ENCODE measurements around the gene THEM5.

The THEM5 gene

GRCh38 chr1:151832318-151832980 lies 21.1 kb downstream of the THEM5 start:
- H3K4me2 ChIP-seq (ENCODE audit: low read depth, low read length) = no peak overlapping the region
- TF ChIP-seq EZH2phosphoT487 (IDR thresholded peaks at IDR 0.05; ENCODE audit: low read length) (no peak), EZH2 (optimal IDR thresholded peaks at IDR 0.05; ENCODE audit: low read depth, low read length) (no peak)

GRCh38 chr1:151831605-151832004 lies 21.9 kb downstream of the THEM5 start, which contains the start of gene RORC:
RORC (minus strand) TSS chr1:151831802; CDS start chr1:151831764, 38 bp downstream.
- H3K9me2 ChIP-seq (replicated peaks; ENCODE audit: insufficient read depth, low read length) = no peaks in the 10 kb centered on the region
- no peak within 1 kb of the TSS; the same call in 1 of the 2 replicates for H3K27ac ChIP-seq (ENCODE audit: low read length)
- no peaks in the 10 kb centered on the region for H3K36me3 ChIP-seq (replicated peaks; ENCODE audit: insufficient read depth, low read length)
- H3K4me1 ChIP-seq (ENCODE audit: low read length) = peaks cover 43% of the 10 kb centered on the region
- TF ChIP-seq CTCF (IDR thresholded peaks at IDR 0.05; ENCODE audit: low read length) = no peak
- no peak for TF ChIP-seq EZH2 (optimal IDR thresholded peaks at IDR 0.05; ENCODE audit: low read depth, low read length)
- TF ChIP-seq EZH2phosphoT487 (IDR thresholded peaks at IDR 0.05; ENCODE audit: low read length) = no peak
- no peaks in the 10 kb centered on the region for H4K20me1 ChIP-seq (ENCODE audit: insufficient read depth, low read length)
- H3K9me3 ChIP-seq (replicated peaks; ENCODE audit: insufficient read depth, low read length) = no peaks in the 10 kb centered on the region
- H2AFZ ChIP-seq (ENCODE audit: low read length) = peak within 1 kb of the TSS; percentile 76
- no peaks in the 10 kb centered on the region for H3K79me2 ChIP-seq (ENCODE audit: low read length)
- no peaks in the 10 kb centered on the region for H3F3A ChIP-seq (ENCODE audit: insufficient read depth, low read length)
- no peaks in the 10 kb centered on the region for H3K27me3 ChIP-seq (replicated peaks; ENCODE audit: insufficient read depth, low read length)
- H3K4me3 ChIP-seq (ENCODE audit: low read length) = no peak within 1 kb of the TSS
- DNase-seq = no peak
- peak within 1 kb of the TSS; percentile 5; the same call in 1 of the 2 replicates for H3K9ac ChIP-seq (ENCODE audit: low read length)
- peak within 1 kb of the TSS; percentile 42 for H3K4me2 ChIP-seq (ENCODE audit: low read depth, low read length)

More at GRCh38 chr1:151832318-151832980, 21.1 kb downstream of the THEM5 start:
- H3K79me2 ChIP-seq (ENCODE audit: low read length) = no peaks in the 10 kb centered on the region
- H3K9ac ChIP-seq (ENCODE audit: low read length) = no peak overlapping the region
- H3K4me3 ChIP-seq (ENCODE audit: low read length) = no peak overlapping the region
- no peaks in the 10 kb centered on the region for H3K36me3 ChIP-seq (replicated peaks; ENCODE audit: insufficient read depth, low read length)
- no peaks in the 10 kb centered on the region for H3K9me3 ChIP-seq (replicated peaks; ENCODE audit: insufficient read depth, low read length)
- no peak overlapping the region for H3K27ac ChIP-seq (ENCODE audit: low read length)
- no peak for DNase-seq
- H4K20me1 ChIP-seq (ENCODE audit: insufficient read depth, low read length) = no peaks in the 10 kb centered on the region
- no peaks in the 10 kb centered on the region for H3K27me3 ChIP-seq (replicated peaks; ENCODE audit: insufficient read depth, low read length)
- H2AFZ ChIP-seq (ENCODE audit: low read length) = no peak overlapping the region
- H3K4me1 ChIP-seq (ENCODE audit: low read length) = peaks cover 50% of the 10 kb centered on the region
- H3K9me2 ChIP-seq (replicated peaks; ENCODE audit: insufficient read depth, low read length) = no peaks in the 10 kb centered on the region
- peaks cover 7% of the 10 kb centered on the region for H3F3A ChIP-seq (ENCODE audit: insufficient read depth, low read length)

- Histone ChIP-seq H3K4me2 (ENCODE audit: low read depth, low read length) (peak overlapping the region; percentile 42), H4K20me1 (ENCODE audit: insufficient read depth, low read length) (no peaks in the 10 kb centered on the region), H2AFZ (ENCODE audit: low read length) (peak overlapping the region; percentile 76), H3K27ac (ENCODE audit: low read length) (no peak overlapping the region; the same call in 1 of the 2 replicates), H3K27me3 (replicated peaks; ENCODE audit: insufficient read depth, low read length) (no peaks in the 10 kb centered on the region), H3K36me3 (replicated peaks; ENCODE audit: insufficient read depth, low read length) (no peaks in the 10 kb centered on the region), H3K9me2 (replicated peaks; ENCODE audit: insufficient read depth, low read length) (no peaks in the 10 kb centered on the region), H3K4me3 (ENCODE audit: low read length) (no peak overlapping the region), H3F3A (ENCODE audit: insufficient read depth, low read length) (no peaks in the 10 kb centered on the region), H3K9me3 (replicated peaks; ENCODE audit: insufficient read depth, low read length) (no peaks in the 10 kb centered on the region), H3K4me1 (ENCODE audit: low read length) (peaks cover 41% of the 10 kb centered on the region), H3K9ac (ENCODE audit: low read length) (peak overlapping the region; percentile 5; the same call in 1 of the 2 replicates), H3K79me2 (ENCODE audit: low read length) (no peaks in the 10 kb centered on the region)
- no peak for TF ChIP-seq EZH2phosphoT487 (IDR thresholded peaks at IDR 0.05; ENCODE audit: low read length)
- DNase-seq = no peak
Observed at GRCh38 chr1:151831256-151831591, 22.3 kb downstream of the THEM5 start.

- no peak overlapping the region for H3K4me3 ChIP-seq (ENCODE audit: low read length)
- no peaks in the 10 kb centered on the region for H3K9me2 ChIP-seq (replicated peaks; ENCODE audit: insufficient read depth, low read length)
- H3K27ac ChIP-seq (ENCODE audit: low read length) = no peak overlapping the region
- peak overlapping the region; percentile 14; the same call in 1 of the 2 replicates for H3K4me2 ChIP-seq (ENCODE audit: low read depth, low read length)
- H3K9ac ChIP-seq (ENCODE audit: low read length) = no peak overlapping the region
- no peaks in the 10 kb centered on the region for H3K27me3 ChIP-seq (replicated peaks; ENCODE audit: insufficient read depth, low read length)
- H3K9me3 ChIP-seq (replicated peaks; ENCODE audit: insufficient read depth, low read length) = no peaks in the 10 kb centered on the region
- no peaks in the 10 kb centered on the region for H3K36me3 ChIP-seq (replicated peaks; ENCODE audit: insufficient read depth, low read length)
- 0 out of 2 replicates have a peak overlapping the region, but pooled peaks have one; percentile 44 for H2AFZ ChIP-seq (ENCODE audit: low read length)
- no peaks in the 10 kb centered on the region for H3F3A ChIP-seq (ENCODE audit: insufficient read depth, low read length)
- H4K20me1 ChIP-seq (ENCODE audit: insufficient read depth, low read length) = no peaks in the 10 kb centered on the region
- H3K79me2 ChIP-seq (ENCODE audit: low read length) = no peaks in the 10 kb centered on the region
- H3K4me1 ChIP-seq (ENCODE audit: low read length) = peaks cover 38% of the 10 kb centered on the region
- TF ChIP-seq CTCF (IDR thresholded peaks at IDR 0.05; ENCODE audit: low read length) (no peak), EZH2 (optimal IDR thresholded peaks at IDR 0.05; ENCODE audit: low read depth, low read length) (no peak), EZH2phosphoT487 (IDR thresholded peaks at IDR 0.05; ENCODE audit: low read length) (no peak)
- no peak for DNase-seq
Observed at GRCh38 chr1:151830055-151830454, 23.5 kb downstream of the THEM5 start.

Data from MM.1S (cell line).